ENCODE results near the gene ELOVL3.
"Not testable (repeated sequence)": the region's sequence is repeated elsewhere in the genome, so short reads cannot be mapped to it uniquely, and the experiment has no call there.

Gene ELOVL3

GRCh38 chr10:102229810-102230263 is 3.7 kb downstream of the ELOVL3 start:
- DNase-seq, result peak; percentile 71

GRCh38 chr10:102230264-102230860 is 4.3 kb downstream of the ELOVL3 start:
- DNase-seq, result peak; percentile 36

DNA sequence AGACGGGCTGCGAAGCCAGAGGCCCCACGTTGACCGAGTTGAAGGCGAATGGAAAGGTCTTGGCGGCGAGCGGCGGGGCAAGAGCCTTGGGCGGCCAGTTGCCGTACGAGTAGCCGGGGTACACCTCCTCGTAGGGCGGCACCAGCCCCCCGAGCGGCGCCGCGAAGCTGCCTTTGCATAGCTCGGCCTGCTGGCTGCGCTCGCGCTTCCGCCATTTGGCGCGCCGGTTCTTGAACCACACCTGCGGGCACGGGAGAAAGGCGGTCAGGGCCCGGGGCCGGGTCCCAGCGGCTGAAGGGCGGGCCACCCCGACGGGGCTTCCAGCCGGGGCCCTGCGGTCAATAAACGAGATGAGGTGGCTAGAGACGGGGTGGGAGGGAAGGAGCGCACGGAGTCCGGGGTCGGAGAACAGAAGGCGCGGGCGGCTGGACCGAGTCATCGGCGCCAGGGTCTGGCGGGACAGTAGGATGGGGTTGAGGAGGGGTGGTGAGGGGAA is 4.8 kb downstream of the ELOVL3 start:
- peak; percentile 10 for DNase-seq

GRCh38 chr10:102231357-102232318 is 5.5 kb downstream of the ELOVL3 start:
- peak; percentile 25 for DNase-seq

- DNase-seq, result no peak
These were observed 7.9 kb downstream of the ELOVL3 start for GRCh38 chr10:102233997-102234396.

GRCh38 chr10:102234888-102235597 is 8.9 kb downstream of the ELOVL3 start:
- no peak for DNase-seq

DNA sequence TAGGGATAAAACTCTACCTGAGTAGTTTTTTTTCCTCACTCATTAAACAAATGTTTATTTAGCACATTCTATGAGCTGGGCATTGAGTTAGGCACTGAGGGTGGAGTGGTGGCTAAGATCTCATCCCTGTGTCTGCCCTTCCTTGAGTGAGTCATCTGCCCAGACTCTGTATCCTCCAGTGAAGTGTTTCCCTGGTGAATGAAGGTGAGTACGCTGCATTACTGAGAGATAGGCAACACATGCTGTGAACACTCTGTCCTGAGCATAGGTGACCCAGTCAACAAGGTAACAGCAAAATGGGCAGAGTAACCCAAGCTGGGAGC is 9.5 kb downstream of the ELOVL3 start:
- no peak for DNase-seq

DNA sequence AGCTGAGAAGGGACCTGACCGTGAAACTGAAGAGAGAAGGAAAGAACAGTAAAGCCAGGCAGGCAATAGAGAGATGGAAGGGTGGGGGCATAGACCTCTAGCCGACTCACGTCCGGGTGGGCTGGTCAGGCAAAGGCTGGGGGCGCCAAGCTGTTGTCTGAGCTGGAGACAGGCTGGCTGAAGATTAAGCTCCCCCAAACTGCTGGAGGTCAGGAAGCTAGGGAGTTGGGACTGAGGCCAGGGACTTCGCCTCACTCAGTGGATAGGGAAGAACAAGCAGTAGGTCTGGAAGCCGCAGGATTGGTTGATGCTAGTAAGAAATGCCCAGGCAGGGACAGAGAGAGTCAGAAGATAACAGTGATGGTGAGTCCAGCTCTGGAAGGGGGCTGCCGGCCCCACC is 9.9 kb downstream of the ELOVL3 start:
- no peak for DNase-seq

DNA sequence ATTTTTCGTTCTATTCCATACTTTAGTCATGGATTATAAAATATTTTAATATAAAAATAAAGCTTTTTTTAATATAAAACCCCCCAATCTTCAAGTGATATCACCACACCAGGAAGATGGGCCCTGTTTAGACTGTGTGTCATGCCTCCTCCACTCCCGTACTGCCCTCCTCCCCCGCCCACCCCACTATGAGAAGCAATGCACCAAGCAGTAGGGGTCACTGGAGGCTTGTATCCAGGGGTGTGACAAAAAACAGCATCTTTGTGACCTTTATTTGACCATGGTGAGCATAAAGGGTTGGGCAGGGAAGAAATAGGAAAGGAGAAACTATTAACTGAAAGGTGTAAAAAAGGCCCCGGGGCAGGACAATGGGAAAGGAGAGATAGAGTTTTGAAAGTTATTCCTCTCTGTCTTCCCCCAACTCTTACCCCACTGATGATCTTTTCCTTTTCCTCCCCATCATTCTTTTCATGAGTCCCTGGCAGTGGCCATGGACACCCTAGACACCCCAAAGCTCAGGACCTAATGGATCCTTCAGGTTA is 11.7 kb downstream of the ELOVL3 start:
- no peak for DNase-seq

GRCh38 chr10:102240467-102241031 is 14.4 kb downstream of the ELOVL3 start:
- no peak for DNase-seq

GRCh38 chr10:102241032-102241443 is 14.9 kb downstream of the ELOVL3 start:
- DNase-seq, result no peak

GRCh38 chr10:102241444-102242117 is 15.5 kb downstream of the ELOVL3 start, which contains the start of gene PITX3:
Gene PITX3 (minus strand): TSS chr10:102241512. CDS start chr10:102232080, 9,432 bp downstream.
- peak; percentile 55 for DNase-seq

DNA sequence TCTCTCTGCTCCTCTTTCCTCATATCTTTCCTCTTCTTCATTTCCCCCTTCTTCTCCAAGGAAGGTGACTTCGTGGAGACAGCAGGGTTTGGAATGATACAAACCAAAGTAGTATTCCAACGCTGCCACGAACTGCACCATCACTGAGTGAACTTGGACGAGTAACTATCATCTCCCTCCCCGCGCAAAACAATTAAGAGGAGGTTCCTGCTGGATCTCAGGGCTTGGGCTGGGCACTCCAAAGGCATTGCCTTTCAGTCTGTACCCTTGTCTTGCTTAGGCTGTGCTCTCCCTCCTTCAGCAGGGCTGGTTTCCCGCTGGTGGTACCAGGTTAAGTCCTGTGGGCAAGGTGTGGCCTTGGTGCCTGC is 16.0 kb downstream of the ELOVL3 start:
- DNase-seq, result no peak

DNA sequence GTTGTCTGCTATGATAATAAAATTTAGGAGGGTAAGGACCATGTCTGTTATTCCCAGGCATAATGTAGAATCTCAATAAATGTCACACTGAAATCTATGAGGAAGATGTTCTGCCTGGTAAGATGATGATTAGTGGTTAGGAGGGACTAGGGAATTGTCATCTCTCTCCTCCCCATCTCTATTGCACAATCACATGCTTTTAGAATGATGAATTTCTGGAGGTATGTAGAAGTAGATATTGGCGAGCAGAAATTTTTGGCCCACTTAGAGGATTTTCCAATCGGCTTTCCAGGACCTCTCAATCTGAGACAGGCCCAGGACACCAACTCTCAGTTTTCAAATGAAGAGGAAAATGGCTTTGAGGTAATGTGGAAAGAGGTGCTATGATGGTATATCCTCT is 17.2 kb downstream of the ELOVL3 start:
- no peak for DNase-seq

- DNase-seq, result peak; percentile 92
These were observed 19.2 kb downstream of the ELOVL3 start, which contains the start of gene GBF1 for GRCh38 chr10:102245082-102245931. Gene GBF1 (plus strand): TSS chr10:102245532. CDS start chr10:102258939, 13,407 bp downstream.

DNA sequence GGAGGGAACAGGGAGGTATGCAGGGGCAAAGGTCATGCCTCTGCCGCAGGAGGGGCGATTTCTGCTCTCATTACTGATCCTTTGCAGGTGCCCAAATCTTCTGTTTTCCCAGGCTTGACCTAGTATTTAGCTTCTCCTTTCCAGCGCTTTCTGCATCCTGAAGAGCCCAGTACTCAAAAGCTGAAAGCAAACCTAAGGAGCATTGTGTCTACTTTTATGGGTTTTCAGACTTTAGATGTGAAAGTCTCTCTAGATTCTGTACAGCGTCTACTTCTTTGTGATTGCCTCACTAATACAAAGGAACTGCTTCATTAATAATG is 19.8 kb downstream of the ELOVL3 start:
- no peak for DNase-seq

GRCh38 chr10:102246261-102246660 is 20.2 kb downstream of the ELOVL3 start:
- DNase-seq, result no peak

GRCh38 chr10:102247734-102248133 is 21.6 kb downstream of the ELOVL3 start:
- no peak for DNase-seq

- DNase-seq, result not testable (repeated sequence)
These were observed 26.4 kb downstream of the ELOVL3 start for GRCh38 chr10:102252508-102252907.

DNA sequence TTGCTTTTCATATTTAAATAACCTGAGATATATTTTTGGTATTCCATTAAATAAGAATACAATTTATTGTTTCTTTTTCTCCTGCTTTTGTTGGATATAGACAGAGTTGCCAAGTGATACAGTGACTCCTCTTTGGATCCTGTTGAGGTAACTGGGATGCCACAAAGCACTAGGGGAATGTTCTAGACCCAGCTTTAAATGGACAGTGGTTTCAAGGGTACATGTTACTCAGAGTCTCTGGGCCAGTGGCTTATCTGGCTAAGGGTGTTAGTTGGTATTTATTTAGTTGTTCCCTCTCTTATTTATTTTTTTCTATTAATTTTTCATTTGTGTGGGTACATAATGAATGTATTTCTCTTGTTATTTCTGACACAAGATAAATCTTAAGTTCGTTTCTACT is 28.3 kb downstream of the ELOVL3 start:
- DNase-seq, result no peak

GRCh38 chr10:102255404-102255803 is 29.3 kb downstream of the ELOVL3 start:
- no peak for DNase-seq

All from NCI-H2171 (cell line).